ENCODE measurements around the gene CHD1. TPM values are rescaled to one million over a fixed set of nuclear protein-coding genes. Genes with fewer than 3 reads are reported as not detected.
A peak's percentile ranks its signal among the peaks of the same experiment; 100 is the strongest.

CHD1 gene
- total RNA-seq, 2 donors from 2014 or later: 29.7 to 40.0 TPM

GRCh38 chr5:98911280-98912040, 17.3 kb downstream of the CHD1 start:
- H3K4me1 ChIP-seq: peaks cover 12% of the 10 kb centered on the region
- TF ChIP-seq CTCF (IDR thresholded peaks at IDR 0.05) (no peak), POLR2A (IDR thresholded peaks at IDR 0.05) (no peak)
- intact Hi-C loops (cut with DNase I): no loop called here
- no peaks in the 10 kb centered on the region for H3K36me3 ChIP-seq (replicated peaks in 1 of 2; ENCODE audit: insufficient read depth in 1 of 2, low read depth in 2 of 2)
- H3K27me3 ChIP-seq: no peaks in the 10 kb centered on the region
- 79 to 83% methylated on average over 5 of the region's 5 CpGs for WGBS, 2 donors
- no peak for ATAC-seq
- DNase-seq: no peak
- H3K9me3 ChIP-seq: no peaks in the 10 kb centered on the region
- peak overlapping the region in 1 of 4 donors; percentile 10 for H3K27ac ChIP-seq
- no peak overlapping the region for H3K4me3 ChIP-seq

GRCh38 chr5:98909363-98909762, 19.4 kb downstream of the CHD1 start:
- Histone ChIP-seq H3K9me3 (no peaks in the 10 kb centered on the region), H3K4me3 (no peak overlapping the region), H3K4me1 (peaks cover 10% of the 10 kb centered on the region), H3K27ac (no peak overlapping the region), H3K27me3 (no peaks in the 10 kb centered on the region), H3K36me3 (replicated peaks in 1 of 2; ENCODE audit: insufficient read depth in 1 of 2, low read depth in 2 of 2) (peaks cover 0 to 1% of the 10 kb centered on the region in 2 donors)
- ATAC-seq (no peak), DNase-seq (no peak)
- WGBS, 2 donors: 86 to 95% methylated on average over 2 of the region's 2 CpGs
- TF ChIP-seq CTCF (IDR thresholded peaks at IDR 0.05): no peak
- no peak for TF ChIP-seq POLR2A (IDR thresholded peaks at IDR 0.05)
- intact Hi-C loops (cut with DNase I): loop anchor here (5.0 kb wide), 1 partner anchor 123 kb away; no protein-coding TSS in a partner anchor

GRCh38 chr5:98907951-98908350, 20.9 kb downstream of the CHD1 start:
- DNase-seq: no peak
- Histone ChIP-seq H3K36me3 (replicated peaks in 1 of 2; ENCODE audit: insufficient read depth in 1 of 2, low read depth in 2 of 2) (peaks cover 0 to 3% of the 10 kb centered on the region in 2 donors), H3K9me3 (no peaks in the 10 kb centered on the region), H3K4me3 (no peak overlapping the region), H3K4me1 (peaks cover 10% of the 10 kb centered on the region), H3K27ac (no peak overlapping the region), H3K27me3 (no peaks in the 10 kb centered on the region)
- intact Hi-C loops (cut with DNase I): loop anchor here (5.0 kb wide), 1 partner anchor 124 kb away; no protein-coding TSS in a partner anchor
- no peak for ATAC-seq
- 58 to 68% methylated on average over 1 of the region's 1 CpG for WGBS, 2 donors
- TF ChIP-seq POLR2A (IDR thresholded peaks at IDR 0.05) (no peak), CTCF (IDR thresholded peaks at IDR 0.05) (no peak)

GRCh38 chr5:98906756-98907355, 22.0 kb downstream of the CHD1 start:
- WGBS, 2 donors: 64 to 66% methylated on average over 3 of the region's 3 CpGs
- no peak overlapping the region for H3K27ac ChIP-seq
- TF ChIP-seq POLR2A (IDR thresholded peaks at IDR 0.05) (no peak), CTCF (IDR thresholded peaks at IDR 0.05) (no peak)
- intact Hi-C loops (cut with DNase I): loop anchor here (5.0 kb wide), 1 partner anchor 125 kb away; no protein-coding TSS in a partner anchor
- H3K27me3 ChIP-seq: no peaks in the 10 kb centered on the region
- no peak for DNase-seq
- H3K9me3 ChIP-seq: no peaks in the 10 kb centered on the region
- peaks cover 10% of the 10 kb centered on the region for H3K4me1 ChIP-seq
- ATAC-seq: no peak
- peaks cover 0 to 3% of the 10 kb centered on the region in 2 donors for H3K36me3 ChIP-seq (replicated peaks in 1 of 2; ENCODE audit: insufficient read depth in 1 of 2, low read depth in 2 of 2)
- H3K4me3 ChIP-seq: no peak overlapping the region

Measured in body of pancreas (tissue), 4 donors.